Hepatocyte (in vitro differentiated cells): ENCODE results near the gene FOLR3.

Experiments
- EZH2phosphoT487 ChIP-seq: fragments of 200-600 bp; sonication (generic); IDR thresholded peaks from one replicate; pipeline ENCODE4 v1.6.1; 2018; ENCODE audit warnings: antibody characterized with exemption, mild to moderate bottlenecking, low read depth, moderate library complexity; ENCODE audit not compliant: unreplicated experiment, severe bottlenecking
- TF ChIP-seq, protein P1 (sequence below): fragments of 200-600 bp; sonication (generic); IDR thresholded peaks from 2 replicates; pipeline ENCODE4 v1.5.1; 2016; ENCODE audit warnings: antibody characterized with exemption, mild to moderate bottlenecking; ENCODE audit not compliant: poor library complexity

DNA sequence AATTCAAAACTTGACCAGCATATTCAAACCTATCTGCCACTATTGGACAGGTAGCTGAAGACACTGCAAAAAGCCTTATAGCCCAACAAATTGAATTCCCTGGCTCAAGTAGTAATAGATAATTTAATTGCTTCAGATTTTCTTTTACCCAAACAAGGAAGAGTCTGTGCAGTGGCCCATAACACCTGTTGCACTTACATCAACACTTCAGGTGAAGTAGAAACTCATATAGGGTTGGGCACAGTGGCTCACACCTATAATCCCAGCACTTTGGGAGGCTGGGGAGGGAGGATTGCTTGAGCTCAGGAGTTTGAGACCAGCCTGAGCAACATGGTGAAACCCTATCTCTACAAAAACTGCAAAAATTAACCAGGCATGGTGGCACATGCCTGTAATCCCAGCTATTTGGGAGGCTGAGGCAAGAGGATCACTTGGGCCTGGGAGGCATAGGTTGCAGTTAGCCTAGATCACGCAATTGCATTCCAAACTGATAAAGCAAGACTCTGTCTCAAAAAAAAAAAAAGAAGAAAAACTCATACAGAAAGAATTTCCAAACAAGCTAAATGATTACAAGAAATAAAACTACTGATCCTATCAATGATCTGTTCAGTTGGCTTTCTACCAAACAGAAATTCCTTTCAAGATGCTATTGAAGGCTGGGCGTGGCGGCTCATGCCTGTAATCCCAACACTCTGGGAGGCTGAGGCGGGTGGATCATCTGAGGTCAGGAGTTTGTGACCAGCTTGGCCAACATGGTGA lies 9.5 kb downstream of the FOLR3 start:
- TF ChIP-seq, protein P1, sequence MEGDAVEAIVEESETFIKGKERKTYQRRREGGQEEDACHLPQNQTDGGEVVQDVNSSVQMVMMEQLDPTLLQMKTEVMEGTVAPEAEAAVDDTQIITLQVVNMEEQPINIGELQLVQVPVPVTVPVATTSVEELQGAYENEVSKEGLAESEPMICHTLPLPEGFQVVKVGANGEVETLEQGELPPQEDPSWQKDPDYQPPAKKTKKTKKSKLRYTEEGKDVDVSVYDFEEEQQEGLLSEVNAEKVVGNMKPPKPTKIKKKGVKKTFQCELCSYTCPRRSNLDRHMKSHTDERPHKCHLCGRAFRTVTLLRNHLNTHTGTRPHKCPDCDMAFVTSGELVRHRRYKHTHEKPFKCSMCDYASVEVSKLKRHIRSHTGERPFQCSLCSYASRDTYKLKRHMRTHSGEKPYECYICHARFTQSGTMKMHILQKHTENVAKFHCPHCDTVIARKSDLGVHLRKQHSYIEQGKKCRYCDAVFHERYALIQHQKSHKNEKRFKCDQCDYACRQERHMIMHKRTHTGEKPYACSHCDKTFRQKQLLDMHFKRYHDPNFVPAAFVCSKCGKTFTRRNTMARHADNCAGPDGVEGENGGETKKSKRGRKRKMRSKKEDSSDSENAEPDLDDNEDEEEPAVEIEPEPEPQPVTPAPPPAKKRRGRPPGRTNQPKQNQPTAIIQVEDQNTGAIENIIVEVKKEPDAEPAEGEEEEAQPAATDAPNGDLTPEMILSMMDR: no peak
- TF ChIP-seq EZH2phosphoT487: no peak
